ENCODE measurements around the gene ASS1.

DNA sequence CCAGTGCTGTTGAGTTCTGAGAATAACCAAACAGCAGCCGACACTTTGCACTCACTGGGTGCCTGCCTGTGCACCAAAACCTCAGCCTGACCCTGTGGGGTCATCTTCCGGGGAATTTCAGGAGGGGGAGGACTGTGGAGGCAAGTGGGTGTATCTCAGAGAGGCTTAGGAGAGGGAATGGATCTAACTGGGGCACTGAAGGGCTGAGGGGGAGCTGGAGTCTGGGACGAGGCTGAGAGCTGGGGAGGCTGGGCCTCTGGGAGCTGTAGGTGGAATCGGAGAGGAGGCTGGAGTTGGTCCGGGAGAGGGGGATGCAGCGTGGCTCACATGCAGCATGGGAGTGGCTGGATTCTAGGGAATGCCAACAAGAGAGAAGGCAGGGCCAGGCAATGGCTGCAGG, 14.9 kb upstream of the ASS1 start:
- TF ChIP-seq, protein P1, sequence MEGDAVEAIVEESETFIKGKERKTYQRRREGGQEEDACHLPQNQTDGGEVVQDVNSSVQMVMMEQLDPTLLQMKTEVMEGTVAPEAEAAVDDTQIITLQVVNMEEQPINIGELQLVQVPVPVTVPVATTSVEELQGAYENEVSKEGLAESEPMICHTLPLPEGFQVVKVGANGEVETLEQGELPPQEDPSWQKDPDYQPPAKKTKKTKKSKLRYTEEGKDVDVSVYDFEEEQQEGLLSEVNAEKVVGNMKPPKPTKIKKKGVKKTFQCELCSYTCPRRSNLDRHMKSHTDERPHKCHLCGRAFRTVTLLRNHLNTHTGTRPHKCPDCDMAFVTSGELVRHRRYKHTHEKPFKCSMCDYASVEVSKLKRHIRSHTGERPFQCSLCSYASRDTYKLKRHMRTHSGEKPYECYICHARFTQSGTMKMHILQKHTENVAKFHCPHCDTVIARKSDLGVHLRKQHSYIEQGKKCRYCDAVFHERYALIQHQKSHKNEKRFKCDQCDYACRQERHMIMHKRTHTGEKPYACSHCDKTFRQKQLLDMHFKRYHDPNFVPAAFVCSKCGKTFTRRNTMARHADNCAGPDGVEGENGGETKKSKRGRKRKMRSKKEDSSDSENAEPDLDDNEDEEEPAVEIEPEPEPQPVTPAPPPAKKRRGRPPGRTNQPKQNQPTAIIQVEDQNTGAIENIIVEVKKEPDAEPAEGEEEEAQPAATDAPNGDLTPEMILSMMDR (IDR thresholded peaks at IDR 0.05) = no peak
- no peak for TF ChIP-seq POLR2A (IDR thresholded peaks at IDR 0.05)
